ENCODE data around the gene ATXN7L1. TPM values are rescaled to one million over a fixed set of nuclear protein-coding genes. Genes with fewer than 3 reads are reported as not detected.

The ATXN7L1 gene
- total and polyA plus RNA-seq, 4 donors: 4.2 to 22.5 (median 8.5) TPM

DNA sequence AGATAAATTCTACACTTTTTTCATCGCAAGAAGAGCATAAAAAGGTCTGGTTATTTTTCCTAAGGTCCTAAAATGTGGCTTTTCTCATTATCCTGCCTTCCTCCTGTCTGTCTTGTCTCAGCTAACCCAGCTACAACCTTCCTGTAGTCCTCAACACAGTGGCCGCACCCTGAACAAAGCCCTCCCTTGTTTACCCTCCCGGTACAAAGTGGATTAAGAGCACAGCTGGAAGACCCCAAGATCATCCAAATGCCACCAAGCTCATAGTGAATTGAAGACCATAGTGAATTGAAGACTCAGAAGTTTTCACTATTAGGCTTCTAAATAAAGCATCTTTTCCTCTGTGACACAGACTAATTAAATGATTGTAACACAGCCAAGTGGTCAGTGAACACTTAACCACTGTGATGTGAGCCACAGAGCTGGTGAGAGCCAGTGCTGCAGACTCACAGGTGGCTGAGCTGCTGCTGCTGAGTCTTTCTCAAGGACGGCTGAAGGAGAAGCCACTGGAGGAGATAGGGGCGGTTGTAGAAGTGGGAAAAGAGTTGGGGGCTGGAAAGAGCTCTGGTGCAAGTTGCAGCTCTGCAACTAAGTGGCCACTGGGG is 123.6 kb downstream of the ATXN7L1 start:
- no peak for ATAC-seq (ENCODE audit: insufficient read depth, low FRiP score)
- no peak overlapping the region for H3K4me3 ChIP-seq
- 95% methylated on average over 5 of the region's 5 CpGs for WGBS, 2 donors
- no peak overlapping the region for H3K27ac ChIP-seq (ENCODE audit: low read depth in 1 of 2, low read length in 1 of 2)
- TF ChIP-seq, protein P1, sequence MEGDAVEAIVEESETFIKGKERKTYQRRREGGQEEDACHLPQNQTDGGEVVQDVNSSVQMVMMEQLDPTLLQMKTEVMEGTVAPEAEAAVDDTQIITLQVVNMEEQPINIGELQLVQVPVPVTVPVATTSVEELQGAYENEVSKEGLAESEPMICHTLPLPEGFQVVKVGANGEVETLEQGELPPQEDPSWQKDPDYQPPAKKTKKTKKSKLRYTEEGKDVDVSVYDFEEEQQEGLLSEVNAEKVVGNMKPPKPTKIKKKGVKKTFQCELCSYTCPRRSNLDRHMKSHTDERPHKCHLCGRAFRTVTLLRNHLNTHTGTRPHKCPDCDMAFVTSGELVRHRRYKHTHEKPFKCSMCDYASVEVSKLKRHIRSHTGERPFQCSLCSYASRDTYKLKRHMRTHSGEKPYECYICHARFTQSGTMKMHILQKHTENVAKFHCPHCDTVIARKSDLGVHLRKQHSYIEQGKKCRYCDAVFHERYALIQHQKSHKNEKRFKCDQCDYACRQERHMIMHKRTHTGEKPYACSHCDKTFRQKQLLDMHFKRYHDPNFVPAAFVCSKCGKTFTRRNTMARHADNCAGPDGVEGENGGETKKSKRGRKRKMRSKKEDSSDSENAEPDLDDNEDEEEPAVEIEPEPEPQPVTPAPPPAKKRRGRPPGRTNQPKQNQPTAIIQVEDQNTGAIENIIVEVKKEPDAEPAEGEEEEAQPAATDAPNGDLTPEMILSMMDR (IDR thresholded peaks at IDR 0.05; ENCODE audit: control extremely low read depth, extremely low read depth): no peak
- peaks cover 0 to 5% (median 0%) of the 10 kb centered on the region in 4 donors for H3K36me3 ChIP-seq (ENCODE audit: control insufficient read depth in 4 of 4, insufficient read depth in 4 of 4, low read length in 4 of 4)
- H3K27me3 ChIP-seq (ENCODE audit: control insufficient read depth in 3 of 3, insufficient read depth in 3 of 3, low read length in 2 of 3): no peaks in the 10 kb centered on the region
- H3K9ac ChIP-seq (ENCODE audit: insufficient read depth in 1 of 2, low read length in 2 of 2): no peak overlapping the region
- no peak for DNase-seq
- H3K9me3 ChIP-seq (ENCODE audit: control insufficient read depth in 4 of 4, insufficient read depth in 3 of 4, low read length in 3 of 4): no peaks in the 10 kb centered on the region
- H3K4me1 ChIP-seq (ENCODE audit: control insufficient read depth in 5 of 5, insufficient read depth in 5 of 5, low read length in 5 of 5): peaks cover 0 to 4% (median 0%) of the 10 kb centered on the region in 5 donors

DNA sequence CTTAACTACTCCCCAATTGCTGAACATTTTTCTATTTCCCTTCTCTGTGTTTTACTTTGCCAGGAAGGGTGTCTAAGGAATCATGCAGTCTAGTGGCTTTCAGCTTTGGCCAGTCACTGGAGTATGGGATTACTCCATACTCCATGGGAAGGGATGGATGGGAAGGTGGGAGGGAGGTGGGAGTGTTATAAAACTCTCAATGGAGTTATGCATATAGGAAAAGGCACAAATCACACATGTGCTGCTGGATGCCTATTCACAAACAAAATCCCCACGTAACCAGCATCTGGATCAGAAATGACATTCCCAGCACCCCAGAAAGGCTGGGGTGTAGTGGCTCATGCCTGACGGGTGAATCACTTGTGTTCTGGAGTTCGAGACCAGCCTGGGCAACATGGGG is 125.3 kb downstream of the ATXN7L1 start:
- H3K4me3 ChIP-seq: no peak overlapping the region
- no peak for DNase-seq
- H3K9ac ChIP-seq (ENCODE audit: insufficient read depth in 1 of 2, low read length in 2 of 2): no peak overlapping the region
- no peaks in the 10 kb centered on the region for H3K9me3 ChIP-seq (ENCODE audit: control insufficient read depth in 4 of 4, insufficient read depth in 3 of 4, low read length in 3 of 4)
- H3K36me3 ChIP-seq (ENCODE audit: control insufficient read depth in 4 of 4, insufficient read depth in 4 of 4, low read length in 4 of 4): peaks cover 0 to 5% (median 0%) of the 10 kb centered on the region in 4 donors
- no peak for ATAC-seq (ENCODE audit: insufficient read depth, low FRiP score)
- peaks cover 0 to 4% (median 0%) of the 10 kb centered on the region in 5 donors for H3K4me1 ChIP-seq (ENCODE audit: control insufficient read depth in 5 of 5, insufficient read depth in 5 of 5, low read length in 5 of 5)
- no peaks in the 10 kb centered on the region for H3K27me3 ChIP-seq (ENCODE audit: control insufficient read depth in 3 of 3, insufficient read depth in 3 of 3, low read length in 2 of 3)
- WGBS, 2 donors: 95 to 97% methylated on average over 3 of the region's 3 CpGs
- H3K27ac ChIP-seq (ENCODE audit: low read depth in 1 of 2, low read length in 1 of 2): no peak overlapping the region
- TF ChIP-seq, protein P1 (IDR thresholded peaks at IDR 0.05; ENCODE audit: control extremely low read depth, extremely low read depth): no peak

DNA sequence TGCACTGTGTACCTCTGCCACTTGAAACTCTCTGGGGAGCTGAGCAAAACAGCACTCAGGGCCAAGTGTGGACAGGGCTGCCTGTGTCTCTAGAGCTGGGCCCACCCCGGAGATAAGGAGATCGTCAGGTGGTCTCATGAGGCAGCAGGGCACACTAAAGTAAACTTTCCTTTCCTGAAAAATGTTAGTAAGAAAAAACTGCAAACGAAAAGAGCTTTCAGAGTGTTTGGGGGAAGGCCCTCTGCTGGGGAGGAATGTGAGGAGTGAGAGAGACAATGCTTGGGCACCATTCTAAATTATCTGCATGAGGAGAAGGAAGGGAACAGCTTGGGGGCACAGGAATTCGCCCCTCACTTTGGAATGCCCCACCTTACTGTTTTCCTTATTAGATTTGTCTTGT is 127.7 kb downstream of the ATXN7L1 start:
- no peak for ATAC-seq (ENCODE audit: insufficient read depth, low FRiP score)
- Histone ChIP-seq H3K9ac (ENCODE audit: insufficient read depth in 1 of 2, low read length in 2 of 2) (no peak overlapping the region), H3K27ac (ENCODE audit: low read depth in 1 of 2, low read length in 1 of 2) (no peak overlapping the region), H3K9me3 (ENCODE audit: control insufficient read depth in 4 of 4, insufficient read depth in 3 of 4, low read length in 3 of 4) (no peaks in the 10 kb centered on the region), H3K36me3 (ENCODE audit: control insufficient read depth in 4 of 4, insufficient read depth in 4 of 4, low read length in 4 of 4) (peaks cover 0 to 5% (median 0%) of the 10 kb centered on the region in 4 donors), H3K27me3 (ENCODE audit: control insufficient read depth in 3 of 3, insufficient read depth in 3 of 3, low read length in 2 of 3) (no peaks in the 10 kb centered on the region), H3K4me3 (no peak overlapping the region), H3K4me1 (ENCODE audit: control insufficient read depth in 5 of 5, insufficient read depth in 5 of 5, low read length in 5 of 5) (peaks cover 0 to 4% (median 0%) of the 10 kb centered on the region in 5 donors)
- TF ChIP-seq, protein P1 (IDR thresholded peaks at IDR 0.05; ENCODE audit: control extremely low read depth, extremely low read depth): no peak
- peak; percentile 14 to 44 (median 31) for DNase-seq
- 52 to 69% methylated on average over 4 of the region's 4 CpGs for WGBS, 2 donors

Data from lung (tissue), 12 donors.